GM23248 (cell line): Measurements from ENCODE around the gene ZNF254.

ENCODE experiments used
- EZH2 ChIP-seq: fragments of 200-600 bp; sonication (generic); IDR thresholded peaks from 2 replicates; pipeline ENCODE4 v1.6.1; 2018; ENCODE audit warnings: antibody characterized with exemption, mild to moderate bottlenecking; ENCODE audit not compliant: insufficient read depth, poor library complexity, severe bottlenecking
- EZH2phosphoT487 ChIP-seq: fragments of 200-600 bp; sonication (generic); IDR thresholded peaks from 2 replicates; pipeline ENCODE4 v1.6.1; 2018; ENCODE audit warnings: antibody characterized with exemption, moderate library complexity, mild to moderate bottlenecking, low read depth; ENCODE audit not compliant: insufficient read depth

GRCh38 chr19:24065243-24065642 lies 21.7 kb upstream of the ZNF254 start:
- TF ChIP-seq EZH2, result no peak
- no peak for TF ChIP-seq EZH2phosphoT487
